Measurements from ENCODE around the gene KARS1. TPM values are rescaled to one million over a fixed set of nuclear protein-coding genes. Genes with fewer than 3 reads are reported as not detected.
A peak's percentile ranks its signal among the peaks of the same experiment; 100 is the strongest.

Gene KARS1
- total RNA-seq, 1 experiment from 2014 or later = 119 TPM

- no TSS peak for BruUV-seq (replicated peaks)
- intact Hi-C loops (cut with micrococcal nuclease; ENCODE audit: unreplicated experiment) = loop anchor here (10.0 kb wide), 1 partner anchor 116 kb away; no protein-coding TSS in a partner anchor
- POLR2A ChIA-PET = no interaction called here
These were observed 1.0 kb upstream of the KARS1 start for GRCh38 chr16:75648265-75649076.

GRCh38 chr16:75647112-75647491 lies 363 bp downstream of the KARS1 start:
- Histone ChIP-seq H3K27ac (ENCODE audit: low read length) (peak overlapping the region; percentile 97), H3K4me3 (ENCODE audit: low read depth in 2 of 2, low read length in 2 of 2) (peak overlapping the region; percentile 96 to 98), H3K27me3 (ENCODE audit: control insufficient read depth, insufficient read depth, low read length) (no peaks in the 10 kb centered on the region), H3K36me3 (ENCODE audit: control insufficient read depth, insufficient read depth, low read length) (peaks cover 22% of the 10 kb centered on the region), H3K4me1 (ENCODE audit: control insufficient read depth, insufficient read depth, low read length) (peaks cover 9% of the 10 kb centered on the region), H3K9me3 (ENCODE audit: control insufficient read depth, insufficient read depth, low read depth, low read length) (no peaks in the 10 kb centered on the region)
- ChIA-PET POLR2A (interaction anchor here (0.5 to 0.6 kb wide), 2 partner anchors 119 to 130 kb away, joined by 4 read pairs; no protein-coding TSS in a partner anchor), CTCF (no interaction called here)
- ATAC-seq (peak; percentile 56), DNase-seq (ENCODE audit: low read depth, low spot score) (no peak)
- TSS peak; percentile 85 for BruUV-seq (replicated peaks)
- intact Hi-C loops (cut with micrococcal nuclease; ENCODE audit: unreplicated experiment) (loop anchor here (10.0 kb wide), 1 partner anchor 118 kb away; no protein-coding TSS in a partner anchor), in situ Hi-C loops (cut with HindIII; ENCODE audit: low pct_unique_long_range_greater_than_20kb, low sequenced_read_pairs) (no loop called here)
- no peak for TF ChIP-seq POLR2AphosphoS5 (IDR thresholded peaks at IDR 0.05; ENCODE audit: low read depth, low read length)
- no peak for TF ChIP-seq SIN3A (IDR thresholded peaks at IDR 0.05; ENCODE audit: borderline replicate concordance, insufficient read depth, low read depth, low read length)
- no peak for TF ChIP-seq CTCF (IDR thresholded peaks at IDR 0.05)
- no peak for TF ChIP-seq REST (IDR thresholded peaks at IDR 0.05; ENCODE audit: insufficient read depth in 1 of 2, low read depth in 2 of 2, low read length in 1 of 2)

More at GRCh38 chr16:75648265-75649076, 1.0 kb upstream of the KARS1 start:
- peaks cover 15% of the 10 kb centered on the region for H3K36me3 ChIP-seq (ENCODE audit: control insufficient read depth, insufficient read depth, low read length)
- peaks cover 9% of the 10 kb centered on the region for H3K4me1 ChIP-seq (ENCODE audit: control insufficient read depth, insufficient read depth, low read length)
- TF ChIP-seq REST (IDR thresholded peaks at IDR 0.05; ENCODE audit: insufficient read depth in 1 of 2, low read depth in 2 of 2, low read length in 1 of 2) = no peak
- TF ChIP-seq POLR2AphosphoS5 (IDR thresholded peaks at IDR 0.05; ENCODE audit: low read depth, low read length) = no peak
- TF ChIP-seq CTCF (IDR thresholded peaks at IDR 0.05) = no peak
- TF ChIP-seq TCF7L2 (IDR thresholded peaks at IDR 0.05; ENCODE audit: low read depth, low read length) = no peak
- no peak for TF ChIP-seq SIN3A (IDR thresholded peaks at IDR 0.05; ENCODE audit: borderline replicate concordance, insufficient read depth, low read depth, low read length)
- CTCF ChIA-PET = interaction anchor here (0.7 kb wide), 1 partner anchor 116 kb away, joined by 3 read pairs; no protein-coding TSS in a partner anchor
- H3K27ac ChIP-seq (ENCODE audit: low read length) = peak overlapping the region; percentile 82
- H3K27me3 ChIP-seq (ENCODE audit: control insufficient read depth, insufficient read depth, low read length) = no peaks in the 10 kb centered on the region
- H3K4me3 ChIP-seq (ENCODE audit: low read depth in 2 of 2, low read length in 2 of 2) = peak overlapping the region; percentile 96 to 98
- in situ Hi-C loops (cut with HindIII; ENCODE audit: low pct_unique_long_range_greater_than_20kb, low sequenced_read_pairs) = no loop called here
- no peak for DNase-seq (ENCODE audit: low read depth, low spot score)
- ATAC-seq = peak; percentile 62
- no peaks in the 10 kb centered on the region for H3K9me3 ChIP-seq (ENCODE audit: control insufficient read depth, insufficient read depth, low read depth, low read length)
